K562 (cell line): ENCODE measurements around the gene ACOD1. TPM values are rescaled to one million over a fixed set of nuclear protein-coding genes. Genes with fewer than 3 reads are reported as not detected.

Experiments
- ATAC-seq: fragments of 200-7000 bp; cut with Tn5 transposase; 3 replicates; pipeline ENCODE4 v1.9.1; 2020; ENCODE audit warnings: moderate library complexity
- BruUV-seq: library from RNA; stranded (reverse); fragments of 400-500 nt; replicated peaks from 2 replicates; lab custom pipeline; 2021; lab: Mats Ljungman, UMichigan
- CTCF ChIA-PET: fragments of 300-600 bp; formaldehyde crosslinking; extraction: SDS; loops from one replicate; lab custom pipeline; 2021; ENCODE audit warnings: low intra/inter-chr PET ratio; lab: Yijun Ruan, JAX
- POLR2A ChIA-PET: fragments of 300-600, 350-650 bp; sonication (Branson Sonifier 250); formaldehyde crosslinking; extraction: SDS; loops from one replicate; lab custom pipeline; 2021; ENCODE audit warnings: antibody characterized with exemption, inconsistent platforms; lab: Yijun Ruan, JAX
- DNase-seq, 4 experiments: peaks; one replicate each; pipeline versions ENCODE4 v3.0.0 to v3.0.0-alpha.2; 2011 to 2018; ENCODE audit warnings: low spot score in 3 of 4, mixed read lengths in 3 of 4; ENCODE audit errors: extremely low read depth in 1 of 4
- FAIRE-seq: peaks from 2 replicates; lab custom pipeline; 2011; peaks lifted over from hg19 to GRCh38; lab: Jason Lieb, UNC
- H2AFZ ChIP-seq: 2 replicates; pipeline ENCODE4 v1.6.0; 2011; ENCODE audit warnings: low read depth, low read length, control low read depth, inconsistent platforms
- H3K27ac ChIP-seq: fragments of 200-600 bp; 3 replicates; pipeline ENCODE4 v1.8.0; 2011; ENCODE audit warnings: low read depth, mild to moderate bottlenecking, control low read depth, inconsistent platforms, low read length, moderate library complexity, mixed read lengths; ENCODE audit errors: extremely low read depth
- H3K27me3 ChIP-seq, 2 experiments: fragments of 300-600 bp in 1 of 2; 2 replicates in 1 of 2; 3 replicates in 1 of 2; pipeline versions ENCODE4 v1.6.0 to v1.8.0; 2011; ENCODE audit warnings: inconsistent platforms in 2 of 2, low read length in 2 of 2, mild to moderate bottlenecking in 1 of 2, mixed read lengths in 1 of 2, moderate library complexity in 1 of 2; ENCODE audit not compliant: control insufficient read depth in 2 of 2, insufficient read depth in 2 of 2
- H3K36me3 ChIP-seq: fragments of 300-600 bp; 3 replicates; pipeline ENCODE4 v1.8.0; 2011; ENCODE audit warnings: mild to moderate bottlenecking, low read length, inconsistent platforms; ENCODE audit not compliant: control insufficient read depth, insufficient read depth
- H3K4me1 ChIP-seq, 2 experiments: fragments of 200-600 bp in 1 of 2; replicated peaks in 1 of 2; 2 replicates in 1 of 2; 3 replicates in 1 of 2; pipeline versions ENCODE4 v1.5.1 to v1.8.0; 2011; ENCODE audit warnings: inconsistent platforms in 2 of 2, low read length in 2 of 2, mild to moderate bottlenecking in 1 of 2, mixed read lengths in 1 of 2, moderate library complexity in 1 of 2; ENCODE audit not compliant: control insufficient read depth in 2 of 2, insufficient read depth in 2 of 2
- H3K4me2 ChIP-seq: 2 replicates; pipeline ENCODE4 v1.6.1; 2011; ENCODE audit warnings: low read length, control low read depth, inconsistent platforms, mixed read lengths; ENCODE audit not compliant: insufficient read depth
- H3K4me3 ChIP-seq: fragments of 200-600 bp; sonication (generic), shearing (Covaris generic); 2 replicates; pipeline ENCODE4 v1.5.1; 2016; ENCODE audit warnings: control low read depth, inconsistent platforms
- H3K79me2 ChIP-seq: fragments of 200-600 bp; 3 replicates; pipeline ENCODE4 v1.8.0; 2011; ENCODE audit warnings: low read length, inconsistent platforms; ENCODE audit not compliant: control insufficient read depth, insufficient read depth
- H3K9ac ChIP-seq, 2 experiments: 2 replicates each; pipeline versions ENCODE4 v1.6.0 to v1.6.1; 2011; ENCODE audit warnings: low read depth in 2 of 2, low read length in 2 of 2, control low read depth in 1 of 2, inconsistent platforms in 1 of 2, mild to moderate bottlenecking in 1 of 2, mixed read lengths in 1 of 2; ENCODE audit not compliant: insufficient read depth in 1 of 2
- H3K9me1 ChIP-seq: one replicate; pipeline ENCODE4 v1.6.0; 2011; ENCODE audit warnings: inconsistent platforms, mild to moderate bottlenecking, low read length, moderate library complexity; ENCODE audit not compliant: control insufficient read depth, insufficient read depth
- H3K9me3 ChIP-seq: replicated peaks from 2 replicates; pipeline ENCODE4 v1.5.1; 2011; ENCODE audit warnings: low read depth, low read length, inconsistent platforms; ENCODE audit not compliant: control insufficient read depth, insufficient read depth
- H4K20me1 ChIP-seq: replicated peaks from 2 replicates; pipeline ENCODE4 v1.6.1; 2011; ENCODE audit warnings: low read length, inconsistent platforms, mixed read lengths; ENCODE audit not compliant: control insufficient read depth, insufficient read depth
- BHLHE40 ChIP-seq: IDR thresholded peaks from 2 replicates; pipeline ENCODE4 v1.6.1; 2011; ENCODE audit warnings: low read length, improper control_type of control experiment
- PHB ChIP-seq: fragments of 250-450 bp; sonication (Bioruptor Pico); IDR thresholded peaks from 2 replicates; pipeline ENCODE4 v1.5.0; 2021
- POLR2AphosphoS2 ChIP-seq: IDR thresholded peaks from 2 replicates; pipeline ENCODE4 v1.6.1; 2012; ENCODE audit warnings: low read length, improper control_type of control experiment
- PURB ChIP-seq: sonication (generic); formaldehyde crosslinking; IDR thresholded peaks from 2 replicates; pipeline ENCODE4 v1.9.0; 2021; ENCODE audit warnings: low read depth, mild to moderate bottlenecking, missing genetic modification reagents
- WGBS: fragments of 100-300 bp; shearing (Covaris generic); methylation state at CpG from one replicate; pipeline ENCODE4 v1.1.6; 2016; ENCODE audit warnings: low coverage, mixed read lengths; ENCODE audit not compliant: insufficient coverage; ENCODE audit errors: missing lambda C conversion rate; 5-methylcytosine and 5-hydroxymethylcytosine counted together
- in situ Hi-C: fragments of 300-500 bp; cut with MboI; formaldehyde crosslinking; loops from 4 replicates; pipeline ENCODE4 v1.15.0; 2018; ENCODE audit warnings: inconsistent platforms, mixed read lengths
- intact Hi-C: fragments of 100-400 bp; cut with micrococcal nuclease; formaldehyde crosslinking; loops from 2 replicates; pipeline ENCODE4 v1.14.2; 2022
- polyA plus RNA-seq, 8 experiments: library from polyadenylated mRNA; depleted of rRNA in 4 of 8; stranded (reverse) in 5 of 8; unstranded in 3 of 8; fragments of >200 nt; fragmentation: Nextera tagmentation in 2 of 8; fragmentation: Illumina TruSeq in 1 of 8; extraction: Ambion mirVana in 2 of 8; extraction: Trizol in 1 of 8; gene quantifications; 2 replicates each; pipeline versions ENCODE4 v1.2.1 to v1.2.3, GENCODE V29; 2011 to 2014; ENCODE audit warnings: inconsistent platforms in 1 of 8, missing spikeins in 1 of 8
- total RNA-seq, 7 experiments: library from RNA; depleted of rRNA in 6 of 7; stranded (reverse); fragments of >200 nt in 6 of 7; fragmentation: Illumina TruSeq in 2 of 7; extraction: Trizol in 2 of 7; gene quantifications; 2 replicates each; pipeline versions ENCODE4 v1.2.1 to v1.2.3, GENCODE V29; 2011 to 2021; ENCODE audit warnings: low replicate concordance in 1 of 7
- TF ChIP-seq, protein P1 (sequence below): fragments of 450-650 bp; formaldehyde crosslinking; IDR thresholded peaks from 2 replicates; pipeline ENCODE4 v1.4.0; 2020; ENCODE audit warnings: mild to moderate bottlenecking, moderate library complexity
- TF ChIP-seq, protein P2 (sequence below): fragments of 200-400 bp; formaldehyde crosslinking; IDR thresholded peaks from 2 replicates; pipeline ENCODE4 v1.6.1; 2017; ENCODE audit warnings: mild to moderate bottlenecking, low read depth, low read length, moderate library complexity
- TF ChIP-seq, protein P3 (sequence below): fragments of 250-450 bp; sonication (Bioruptor Pico); IDR thresholded peaks from 2 replicates; pipeline ENCODE4 v1.4.0; 2020; ENCODE audit warnings: mild to moderate bottlenecking, moderate library complexity, borderline replicate concordance
- TF ChIP-seq, protein P4 (sequence below): sonication (generic); formaldehyde crosslinking; IDR thresholded peaks from 2 replicates; pipeline ENCODE4 v1.8.0; 2023; ENCODE audit warnings: mild to moderate bottlenecking, missing genetic modification reagents
- TF ChIP-seq, protein P5 (sequence below), 3 experiments: IDR thresholded peaks in 2 of 3; conservative IDR thresholded peaks in 1 of 3; 2 replicates each; pipeline ENCODE4 v1.5.1; 2011 to 2012; ENCODE audit warnings: low read length in 3 of 3, mild to moderate bottlenecking in 3 of 3, control low read depth in 2 of 3, improper control_type of control experiment in 1 of 3, inconsistent platforms in 1 of 3, low read depth in 1 of 3, mixed read lengths in 1 of 3, moderate library complexity in 1 of 3; ENCODE audit not compliant: insufficient read depth in 2 of 3
- TF ChIP-seq, protein P6 (sequence below): fragments of 250-450 bp; sonication (Bioruptor Pico); IDR thresholded peaks from 2 replicates; pipeline ENCODE4 v1.5.1; 2021; ENCODE audit warnings: mild to moderate bottlenecking

Gene ACOD1
- total and polyA plus RNA-seq, 9 of the 15 experiments (the other 6 are each of a cell fraction or from before 2014, with no cell fraction given): not detected

DNA sequence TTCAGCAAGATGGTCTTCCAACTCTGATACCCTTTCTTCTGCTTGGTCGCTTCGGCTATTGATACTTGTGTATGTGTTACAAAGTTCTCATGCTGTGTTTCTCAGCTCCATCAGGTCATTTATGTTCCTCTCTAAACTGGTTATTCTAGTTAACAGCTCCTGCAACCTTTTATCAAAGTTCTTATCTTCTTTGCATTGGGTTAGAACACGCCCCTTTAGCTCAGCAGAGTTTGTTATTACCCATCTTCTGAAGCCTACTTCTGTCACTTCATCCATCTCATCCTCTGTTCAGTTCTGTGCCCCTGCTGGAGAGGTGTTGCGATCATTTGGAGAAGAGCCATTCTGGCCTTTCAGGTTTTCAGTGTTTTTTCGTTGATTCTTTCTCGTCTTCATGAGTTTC lies 18.7 kb downstream of the ACOD1 start:
- Histone ChIP-seq H3K27me3 (peaks cover 0 to 2% of the 10 kb centered on the region in 2 experiments; a peak in 2 of 5 replicates), H3K36me3 (no peaks in the 10 kb centered on the region), H3K4me2 (no peak overlapping the region), H3K9me1 (no peaks in the 10 kb centered on the region), H2AFZ (no peak overlapping the region), H3K4me1 (no peaks in the 10 kb centered on the region), H3K9me3 (no peaks in the 10 kb centered on the region), H3K9ac (no peak overlapping the region), H3K4me3 (no peak overlapping the region), H3K27ac (no peak overlapping the region), H3K79me2 (no peaks in the 10 kb centered on the region), H4K20me1 (no peaks in the 10 kb centered on the region)
- no peak for ATAC-seq
- intact Hi-C loops: no loop called here
- POLR2A ChIA-PET: no interaction called here
- CTCF ChIA-PET: no interaction called here
- no peak for DNase-seq
- BruUV-seq: no TSS peak
- in situ Hi-C loops: no loop called here
- 4% methylated on average over 6 of the region's 6 CpGs for WGBS
- FAIRE-seq: no peak
- TF ChIP-seq, protein P1, sequence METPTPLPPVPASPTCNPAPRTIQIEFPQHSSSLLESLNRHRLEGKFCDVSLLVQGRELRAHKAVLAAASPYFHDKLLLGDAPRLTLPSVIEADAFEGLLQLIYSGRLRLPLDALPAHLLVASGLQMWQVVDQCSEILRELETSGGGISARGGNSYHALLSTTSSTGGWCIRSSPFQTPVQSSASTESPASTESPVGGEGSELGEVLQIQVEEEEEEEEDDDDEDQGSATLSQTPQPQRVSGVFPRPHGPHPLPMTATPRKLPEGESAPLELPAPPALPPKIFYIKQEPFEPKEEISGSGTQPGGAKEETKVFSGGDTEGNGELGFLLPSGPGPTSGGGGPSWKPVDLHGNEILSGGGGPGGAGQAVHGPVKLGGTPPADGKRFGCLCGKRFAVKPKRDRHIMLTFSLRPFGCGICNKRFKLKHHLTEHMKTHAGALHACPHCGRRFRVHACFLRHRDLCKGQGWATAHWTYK: no peak
- TF ChIP-seq, protein P2, sequence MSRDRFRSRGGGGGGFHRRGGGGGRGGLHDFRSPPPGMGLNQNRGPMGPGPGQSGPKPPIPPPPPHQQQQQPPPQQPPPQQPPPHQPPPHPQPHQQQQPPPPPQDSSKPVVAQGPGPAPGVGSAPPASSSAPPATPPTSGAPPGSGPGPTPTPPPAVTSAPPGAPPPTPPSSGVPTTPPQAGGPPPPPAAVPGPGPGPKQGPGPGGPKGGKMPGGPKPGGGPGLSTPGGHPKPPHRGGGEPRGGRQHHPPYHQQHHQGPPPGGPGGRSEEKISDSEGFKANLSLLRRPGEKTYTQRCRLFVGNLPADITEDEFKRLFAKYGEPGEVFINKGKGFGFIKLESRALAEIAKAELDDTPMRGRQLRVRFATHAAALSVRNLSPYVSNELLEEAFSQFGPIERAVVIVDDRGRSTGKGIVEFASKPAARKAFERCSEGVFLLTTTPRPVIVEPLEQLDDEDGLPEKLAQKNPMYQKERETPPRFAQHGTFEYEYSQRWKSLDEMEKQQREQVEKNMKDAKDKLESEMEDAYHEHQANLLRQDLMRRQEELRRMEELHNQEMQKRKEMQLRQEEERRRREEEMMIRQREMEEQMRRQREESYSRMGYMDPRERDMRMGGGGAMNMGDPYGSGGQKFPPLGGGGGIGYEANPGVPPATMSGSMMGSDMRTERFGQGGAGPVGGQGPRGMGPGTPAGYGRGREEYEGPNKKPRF: no peak
- TF ChIP-seq PHB: no peak
- TF ChIP-seq, protein P3, sequence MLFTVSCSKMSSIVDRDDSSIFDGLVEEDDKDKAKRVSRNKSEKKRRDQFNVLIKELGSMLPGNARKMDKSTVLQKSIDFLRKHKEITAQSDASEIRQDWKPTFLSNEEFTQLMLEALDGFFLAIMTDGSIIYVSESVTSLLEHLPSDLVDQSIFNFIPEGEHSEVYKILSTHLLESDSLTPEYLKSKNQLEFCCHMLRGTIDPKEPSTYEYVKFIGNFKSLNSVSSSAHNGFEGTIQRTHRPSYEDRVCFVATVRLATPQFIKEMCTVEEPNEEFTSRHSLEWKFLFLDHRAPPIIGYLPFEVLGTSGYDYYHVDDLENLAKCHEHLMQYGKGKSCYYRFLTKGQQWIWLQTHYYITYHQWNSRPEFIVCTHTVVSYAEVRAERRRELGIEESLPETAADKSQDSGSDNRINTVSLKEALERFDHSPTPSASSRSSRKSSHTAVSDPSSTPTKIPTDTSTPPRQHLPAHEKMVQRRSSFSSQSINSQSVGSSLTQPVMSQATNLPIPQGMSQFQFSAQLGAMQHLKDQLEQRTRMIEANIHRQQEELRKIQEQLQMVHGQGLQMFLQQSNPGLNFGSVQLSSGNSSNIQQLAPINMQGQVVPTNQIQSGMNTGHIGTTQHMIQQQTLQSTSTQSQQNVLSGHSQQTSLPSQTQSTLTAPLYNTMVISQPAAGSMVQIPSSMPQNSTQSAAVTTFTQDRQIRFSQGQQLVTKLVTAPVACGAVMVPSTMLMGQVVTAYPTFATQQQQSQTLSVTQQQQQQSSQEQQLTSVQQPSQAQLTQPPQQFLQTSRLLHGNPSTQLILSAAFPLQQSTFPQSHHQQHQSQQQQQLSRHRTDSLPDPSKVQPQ (CRISPR knock-in tag): no peak
- TF ChIP-seq, protein P4, sequence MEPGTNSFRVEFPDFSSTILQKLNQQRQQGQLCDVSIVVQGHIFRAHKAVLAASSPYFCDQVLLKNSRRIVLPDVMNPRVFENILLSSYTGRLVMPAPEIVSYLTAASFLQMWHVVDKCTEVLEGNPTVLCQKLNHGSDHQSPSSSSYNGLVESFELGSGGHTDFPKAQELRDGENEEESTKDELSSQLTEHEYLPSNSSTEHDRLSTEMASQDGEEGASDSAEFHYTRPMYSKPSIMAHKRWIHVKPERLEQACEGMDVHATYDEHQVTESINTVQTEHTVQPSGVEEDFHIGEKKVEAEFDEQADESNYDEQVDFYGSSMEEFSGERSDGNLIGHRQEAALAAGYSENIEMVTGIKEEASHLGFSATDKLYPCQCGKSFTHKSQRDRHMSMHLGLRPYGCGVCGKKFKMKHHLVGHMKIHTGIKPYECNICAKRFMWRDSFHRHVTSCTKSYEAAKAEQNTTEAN (CRISPR knock-in tag): no peak
- TF ChIP-seq PURB (CRISPR knock-in tag): no peak
- TF ChIP-seq, protein P5, sequence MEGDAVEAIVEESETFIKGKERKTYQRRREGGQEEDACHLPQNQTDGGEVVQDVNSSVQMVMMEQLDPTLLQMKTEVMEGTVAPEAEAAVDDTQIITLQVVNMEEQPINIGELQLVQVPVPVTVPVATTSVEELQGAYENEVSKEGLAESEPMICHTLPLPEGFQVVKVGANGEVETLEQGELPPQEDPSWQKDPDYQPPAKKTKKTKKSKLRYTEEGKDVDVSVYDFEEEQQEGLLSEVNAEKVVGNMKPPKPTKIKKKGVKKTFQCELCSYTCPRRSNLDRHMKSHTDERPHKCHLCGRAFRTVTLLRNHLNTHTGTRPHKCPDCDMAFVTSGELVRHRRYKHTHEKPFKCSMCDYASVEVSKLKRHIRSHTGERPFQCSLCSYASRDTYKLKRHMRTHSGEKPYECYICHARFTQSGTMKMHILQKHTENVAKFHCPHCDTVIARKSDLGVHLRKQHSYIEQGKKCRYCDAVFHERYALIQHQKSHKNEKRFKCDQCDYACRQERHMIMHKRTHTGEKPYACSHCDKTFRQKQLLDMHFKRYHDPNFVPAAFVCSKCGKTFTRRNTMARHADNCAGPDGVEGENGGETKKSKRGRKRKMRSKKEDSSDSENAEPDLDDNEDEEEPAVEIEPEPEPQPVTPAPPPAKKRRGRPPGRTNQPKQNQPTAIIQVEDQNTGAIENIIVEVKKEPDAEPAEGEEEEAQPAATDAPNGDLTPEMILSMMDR (IDR thresholded peaks at IDR 0.05 in 2 of 3, conservative IDR thresholded peaks at IDR 0.05 in 1 of 3; ENCODE audit: insufficient read depth in 2 of 3, low read depth in 1 of 3, low read length in 3 of 3): no peak
- TF ChIP-seq, protein P6, sequence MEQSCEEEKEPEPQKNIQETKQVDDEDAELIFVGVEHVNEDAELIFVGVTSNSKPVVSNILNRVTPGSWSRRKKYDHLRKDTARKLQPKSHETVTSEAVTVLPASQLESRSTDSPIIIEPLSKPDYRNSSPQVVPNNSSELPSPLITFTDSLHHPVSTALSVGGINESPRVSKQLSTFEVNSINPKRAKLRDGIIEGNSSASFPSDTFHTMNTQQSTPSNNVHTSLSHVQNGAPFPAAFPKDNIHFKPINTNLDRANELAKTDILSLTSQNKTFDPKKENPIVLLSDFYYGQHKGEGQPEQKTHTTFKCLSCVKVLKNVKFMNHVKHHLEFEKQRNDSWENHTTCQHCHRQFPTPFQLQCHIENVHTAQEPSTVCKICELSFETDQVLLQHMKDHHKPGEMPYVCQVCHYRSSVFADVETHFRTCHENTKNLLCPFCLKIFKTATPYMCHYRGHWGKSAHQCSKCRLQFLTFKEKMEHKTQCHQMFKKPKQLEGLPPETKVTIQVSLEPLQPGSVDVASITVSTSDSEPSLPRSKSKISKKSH (CRISPR knock-in tag): no peak
- TF ChIP-seq BHLHE40: no peak
- no peak for TF ChIP-seq POLR2AphosphoS2
